ENCODE results near the gene MAD1L1.

Gene MAD1L1

GRCh38 chr7:2209146-2209960 is 23.4 kb downstream of the MAD1L1 start:
- H3K27ac ChIP-seq: no peak overlapping the region
- TF ChIP-seq ZFX (IDR thresholded peaks at IDR 0.05) (no peak), CTCF (conservative IDR thresholded peaks at IDR 0.05) (no peak; the same call in 1 of the 2 replicates)

GRCh38 chr7:2208712-2209111 is 24.0 kb downstream of the MAD1L1 start:
- TF ChIP-seq CTCF (conservative IDR thresholded peaks at IDR 0.05): no peak
- no peak overlapping the region for H3K27ac ChIP-seq

GRCh38 chr7:2205036-2205780 is 27.5 kb downstream of the MAD1L1 start:
- TF ChIP-seq ZFX (IDR thresholded peaks at IDR 0.05): no peak
- no peak for TF ChIP-seq CTCF (conservative IDR thresholded peaks at IDR 0.05)
- no peak overlapping the region for H3K27ac ChIP-seq

GRCh38 chr7:2204446-2204845 is 28.3 kb downstream of the MAD1L1 start:
- no peak for TF ChIP-seq ZFX (IDR thresholded peaks at IDR 0.05)
- TF ChIP-seq CTCF (conservative IDR thresholded peaks at IDR 0.05): no peak
- H3K27ac ChIP-seq: no peak overlapping the region

- no peak for TF ChIP-seq ZFX (IDR thresholded peaks at IDR 0.05)
- no peak for TF ChIP-seq CTCF (conservative IDR thresholded peaks at IDR 0.05)
- no peak overlapping the region for H3K27ac ChIP-seq
Observed at GRCh38 chr7:2203766-2204300, 28.9 kb downstream of the MAD1L1 start.

- no peak overlapping the region for H3K27ac ChIP-seq
- no peak for TF ChIP-seq CTCF (conservative IDR thresholded peaks at IDR 0.05)
- TF ChIP-seq ZFX (IDR thresholded peaks at IDR 0.05): no peak
Observed at GRCh38 chr7:2202901-2203765, 29.6 kb downstream of the MAD1L1 start.

Data from C4-2B (cell line).